Measurements from ENCODE around the gene PTPRM.

Gene PTPRM

DNA sequence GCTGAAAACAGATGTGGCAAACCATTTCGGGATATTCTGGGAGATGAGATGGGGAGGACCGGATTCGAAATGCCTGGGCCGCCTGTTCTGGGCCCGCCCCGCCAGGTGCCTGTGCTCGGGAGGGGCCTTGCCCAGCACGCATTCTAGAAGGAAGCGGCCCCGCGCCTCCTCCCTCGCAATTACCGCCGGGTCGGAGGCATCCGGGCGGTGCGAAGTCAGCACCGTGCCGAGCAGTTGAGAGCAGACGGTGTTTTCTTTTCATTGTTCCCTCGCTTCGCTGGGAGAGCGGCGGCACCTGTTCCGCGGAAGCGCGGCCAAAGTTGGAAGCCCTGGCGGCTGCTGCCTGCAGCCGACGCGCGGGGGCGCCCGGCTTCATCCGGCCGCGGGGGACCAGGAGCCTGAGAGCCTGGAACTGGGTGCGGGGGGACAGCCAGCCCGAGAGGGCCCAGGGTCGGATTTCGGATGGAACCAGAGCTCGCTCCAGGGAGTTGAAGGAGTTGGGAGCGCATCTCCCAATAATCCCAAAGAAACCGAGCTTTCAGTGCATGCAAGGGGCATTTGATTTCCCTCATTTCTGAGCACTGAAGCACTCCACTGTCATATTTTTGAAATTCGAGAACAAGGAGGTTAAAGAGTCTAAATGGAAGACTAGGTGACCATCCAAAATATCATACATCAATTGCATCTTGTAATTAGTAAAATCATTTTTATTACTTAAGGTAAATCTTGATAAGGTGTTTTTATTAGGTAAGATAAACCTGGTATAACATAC lies 800.3 kb downstream of the PTPRM start:
- DNase-seq (ENCODE audit: extremely low read depth in 1 of 2, low read depth in 1 of 2): no peak

DNA sequence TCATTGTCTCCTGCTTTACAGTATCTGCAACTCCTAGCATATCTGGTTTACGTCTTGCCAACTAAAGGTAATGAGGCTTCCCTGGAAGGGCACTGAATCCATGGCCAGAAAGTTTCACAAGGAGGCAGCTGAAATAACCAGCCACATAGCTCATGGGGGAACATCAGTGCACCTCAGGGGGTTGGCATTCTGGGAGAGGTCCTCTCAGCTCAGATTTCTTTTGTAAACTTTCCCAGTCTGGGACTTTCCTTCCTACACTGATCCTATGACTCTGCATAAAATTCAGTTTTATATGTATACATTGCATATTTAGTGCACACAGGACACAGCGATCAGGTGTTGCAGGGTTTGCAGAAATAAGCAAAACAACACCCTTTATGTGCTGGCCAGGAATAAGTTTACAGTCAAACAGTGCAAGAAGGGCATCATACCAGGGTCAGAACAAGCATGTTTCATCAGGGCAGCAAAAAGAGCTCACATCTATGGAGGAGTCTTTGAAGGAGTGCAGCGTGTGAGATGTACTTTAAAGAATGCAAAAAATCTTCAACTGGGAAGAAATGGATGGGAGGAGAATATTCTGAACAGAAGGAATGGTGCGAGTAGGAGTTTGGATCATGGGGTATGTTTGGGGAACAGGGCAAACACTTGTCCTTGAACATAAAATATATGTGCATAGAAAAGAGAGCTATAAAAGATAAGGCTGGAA lies 801.5 kb downstream of the PTPRM start:
- DNase-seq (ENCODE audit: extremely low read depth in 1 of 2, low read depth in 1 of 2): no peak

GRCh38 chr18:8373486-8373885 lies 806.4 kb downstream of the PTPRM start:
- DNase-seq (ENCODE audit: extremely low read depth in 1 of 2, low read depth in 1 of 2): no peak

DNA sequence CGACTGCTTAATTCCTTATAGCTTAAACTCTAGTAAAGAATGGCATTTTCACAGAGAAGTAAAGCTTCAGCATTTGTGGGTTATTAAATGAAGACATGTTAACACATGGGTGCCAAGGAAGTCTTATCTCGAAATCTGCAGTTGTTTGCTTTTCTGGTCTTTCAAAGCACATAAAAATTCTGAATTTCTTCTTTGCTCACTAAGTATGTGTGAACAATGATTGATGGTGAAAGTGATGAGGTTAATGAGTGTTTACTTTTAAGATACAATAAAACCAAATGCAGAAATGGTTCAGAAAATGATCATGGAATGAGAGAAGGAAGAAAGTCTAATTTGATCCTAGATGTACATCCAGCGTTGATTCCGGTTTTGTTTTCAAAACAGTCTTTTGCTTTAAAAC lies 807.6 kb downstream of the PTPRM start:
- DNase-seq (ENCODE audit: extremely low read depth in 1 of 2, low read depth in 1 of 2): no peak

- no peak for DNase-seq (ENCODE audit: extremely low read depth in 1 of 2, low read depth in 1 of 2)
Observed at GRCh38 chr18:8375249-8375648, 808.1 kb downstream of the PTPRM start.

GRCh38 chr18:8376113-8376512 lies 809.0 kb downstream of the PTPRM start:
- DNase-seq (ENCODE audit: extremely low read depth in 1 of 2, low read depth in 1 of 2): no peak

- DNase-seq (ENCODE audit: extremely low read depth in 1 of 2, low read depth in 1 of 2): no peak
Observed at GRCh38 chr18:8379187-8379941, 812.2 kb downstream of the PTPRM start.

GRCh38 chr18:8380006-8380405 lies 812.9 kb downstream of the PTPRM start:
- DNase-seq (ENCODE audit: extremely low read depth in 1 of 2, low read depth in 1 of 2): no peak

DNA sequence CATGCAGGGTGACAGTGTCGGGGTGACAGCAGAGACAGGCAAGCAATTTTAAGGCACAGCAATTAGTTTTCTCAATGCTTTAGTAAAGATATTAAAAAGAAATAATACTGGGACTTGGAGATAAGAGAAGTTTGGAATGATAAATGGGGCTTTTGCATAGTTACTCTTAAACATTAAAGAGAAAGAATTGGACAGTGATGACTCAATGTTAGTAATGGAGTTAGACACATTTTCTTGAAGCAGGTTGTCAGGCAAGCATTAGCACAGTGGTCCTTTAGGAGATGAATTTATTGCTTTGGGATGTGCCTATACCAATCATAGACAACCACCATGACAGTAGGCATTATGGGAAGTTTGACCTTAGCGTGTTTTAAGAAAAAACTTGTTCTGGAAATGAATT lies 813.8 kb downstream of the PTPRM start:
- no peak for DNase-seq (ENCODE audit: extremely low read depth in 1 of 2, low read depth in 1 of 2)

- DNase-seq (ENCODE audit: extremely low read depth in 1 of 2, low read depth in 1 of 2): no peak
Observed at GRCh38 chr18:8381821-8382459, 814.8 kb downstream of the PTPRM start.

GRCh38 chr18:8385400-8385799 lies 818.3 kb downstream of the PTPRM start:
- DNase-seq (ENCODE audit: extremely low read depth in 1 of 2, low read depth in 1 of 2): no peak

GRCh38 chr18:8386669-8387380 lies 819.7 kb downstream of the PTPRM start:
- no peak for DNase-seq (ENCODE audit: extremely low read depth in 1 of 2, low read depth in 1 of 2)

- no peak for DNase-seq (ENCODE audit: extremely low read depth in 1 of 2, low read depth in 1 of 2)
Observed at GRCh38 chr18:8389391-8390340, 822.5 kb downstream of the PTPRM start.

- no peak for DNase-seq (ENCODE audit: extremely low read depth in 1 of 2, low read depth in 1 of 2)
Observed at GRCh38 chr18:8391068-8391467, 824.0 kb downstream of the PTPRM start.

GRCh38 chr18:8396254-8396653 lies 829.1 kb downstream of the PTPRM start:
- no peak for DNase-seq (ENCODE audit: extremely low read depth in 1 of 2, low read depth in 1 of 2)

- no peak for DNase-seq (ENCODE audit: extremely low read depth in 1 of 2, low read depth in 1 of 2)
Observed at GRCh38 chr18:8397034-8397433, 829.9 kb downstream of the PTPRM start.

GRCh38 chr18:8399138-8399537 lies 832.0 kb downstream of the PTPRM start:
- no peak for DNase-seq (ENCODE audit: extremely low read depth in 1 of 2, low read depth in 1 of 2)

DNA sequence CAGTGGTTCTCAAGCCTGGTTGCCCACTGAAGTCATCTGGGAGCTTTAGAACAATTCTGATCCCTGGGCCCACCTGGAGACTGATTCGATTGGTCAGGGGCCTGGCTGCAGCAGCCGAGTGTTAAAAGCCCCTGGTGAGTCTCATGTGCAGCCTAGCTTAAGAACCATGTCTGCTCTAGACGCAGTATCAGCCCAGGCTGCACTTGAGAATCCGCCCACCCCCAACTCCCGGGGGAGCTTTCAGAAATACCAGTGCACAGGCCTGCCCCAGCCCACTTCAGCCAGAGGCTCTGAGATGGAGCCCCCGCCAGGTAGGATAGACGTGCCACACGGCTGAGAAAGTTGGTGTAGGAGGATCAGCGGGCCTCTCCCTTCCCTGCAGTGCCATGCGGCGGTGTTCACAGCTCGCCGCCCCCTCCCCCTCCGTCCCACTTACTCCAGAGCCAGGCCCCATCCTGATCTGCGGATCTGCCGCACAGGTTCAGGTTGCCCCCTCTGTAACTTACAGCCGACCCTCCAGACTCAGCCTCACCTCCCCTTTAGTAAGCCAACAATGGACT lies 833.2 kb downstream of the PTPRM start:
- no peak for DNase-seq (ENCODE audit: extremely low read depth in 1 of 2, low read depth in 1 of 2)

DNA sequence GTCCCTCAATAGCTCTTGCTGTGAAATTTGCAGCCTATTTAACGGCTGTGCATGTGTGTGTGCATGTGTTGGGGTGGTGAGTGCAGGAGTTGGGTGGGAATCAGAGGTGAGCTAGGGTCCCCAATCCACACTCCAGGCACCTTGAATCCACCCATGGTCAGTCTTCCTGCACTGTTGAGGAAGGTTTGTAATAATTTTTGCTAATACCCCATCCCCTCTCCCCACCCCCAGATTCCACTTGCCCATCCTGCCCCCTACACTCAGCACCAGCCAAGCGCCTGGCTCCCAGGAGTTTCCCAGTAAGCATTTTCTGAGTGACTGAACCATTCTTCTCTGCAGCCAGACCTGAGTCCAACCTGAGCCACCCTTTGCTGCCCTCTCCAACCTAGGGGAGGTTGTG lies 833.7 kb downstream of the PTPRM start:
- DNase-seq (ENCODE audit: extremely low read depth in 1 of 2, low read depth in 1 of 2): no peak
